Measurements from ENCODE around the gene BCAS3.
"Not testable (repeated sequence)": the region's sequence is repeated elsewhere in the genome, so short reads cannot be mapped to it uniquely, and the experiment has no call there.

Gene BCAS3

GRCh38 chr17:61436995-61437704 lies 759.5 kb downstream of the BCAS3 start:
- no peak overlapping the region for H3K27ac ChIP-seq (ENCODE audit: low read depth, low read length)
- no peaks in the 10 kb centered on the region for H3K79me2 ChIP-seq (ENCODE audit: control insufficient read depth, low read length)
- H3K9me2 ChIP-seq (replicated peaks; ENCODE audit: control insufficient read depth, low read length) = no peaks in the 10 kb centered on the region
- no peak overlapping the region for H3K4me3 ChIP-seq (ENCODE audit: low read length)
- no peaks in the 10 kb centered on the region for H3F3A ChIP-seq (ENCODE audit: control insufficient read depth, insufficient read depth)
- no peak overlapping the region for H3K4me2 ChIP-seq (ENCODE audit: low read length)
- H3K36me3 ChIP-seq (ENCODE audit: control insufficient read depth, low read length) = no peaks in the 10 kb centered on the region
- no peaks in the 10 kb centered on the region for H4K20me1 ChIP-seq (ENCODE audit: control insufficient read depth, insufficient read depth, low read depth, low read length)
- TF ChIP-seq CTCF (IDR thresholded peaks at IDR 0.05; ENCODE audit: low read depth, low read length, poor library complexity, severe bottlenecking) = no peak
- no peak for TF ChIP-seq EZH2phosphoT487 (IDR thresholded peaks at IDR 0.05; ENCODE audit: borderline replicate concordance, low read length)
- H3K9me3 ChIP-seq (ENCODE audit: control insufficient read depth, insufficient read depth, low read length) = no peaks in the 10 kb centered on the region; the same call in 1 of the 2 replicates
- no peaks in the 10 kb centered on the region for H3K4me1 ChIP-seq (ENCODE audit: control insufficient read depth, low read length)
- H3K27me3 ChIP-seq (ENCODE audit: control insufficient read depth, low read length) = peaks cover 11% of the 10 kb centered on the region

- no peaks in the 10 kb centered on the region for H3F3A ChIP-seq (ENCODE audit: control insufficient read depth, insufficient read depth)
- no peak overlapping the region for H3K27ac ChIP-seq (ENCODE audit: low read depth, low read length)
- H3K36me3 ChIP-seq (ENCODE audit: control insufficient read depth, low read length) = no peaks in the 10 kb centered on the region
- no peaks in the 10 kb centered on the region for H3K79me2 ChIP-seq (ENCODE audit: control insufficient read depth, low read length)
- H4K20me1 ChIP-seq (ENCODE audit: control insufficient read depth, insufficient read depth, low read depth, low read length) = no peaks in the 10 kb centered on the region
- no peak overlapping the region for H3K4me3 ChIP-seq (ENCODE audit: low read length)
- H3K9me3 ChIP-seq (ENCODE audit: control insufficient read depth, insufficient read depth, low read length) = no peaks in the 10 kb centered on the region; the same call in 1 of the 2 replicates
- TF ChIP-seq EZH2phosphoT487 (IDR thresholded peaks at IDR 0.05; ENCODE audit: borderline replicate concordance, low read length) (no peak), CTCF (IDR thresholded peaks at IDR 0.05; ENCODE audit: low read depth, low read length, poor library complexity, severe bottlenecking) (no peak)
- H3K27me3 ChIP-seq (ENCODE audit: control insufficient read depth, low read length) = peaks cover 14% of the 10 kb centered on the region
- H3K9me2 ChIP-seq (replicated peaks; ENCODE audit: control insufficient read depth, low read length) = no peaks in the 10 kb centered on the region
- no peaks in the 10 kb centered on the region for H3K4me1 ChIP-seq (ENCODE audit: control insufficient read depth, low read length)
- H3K4me2 ChIP-seq (ENCODE audit: low read length) = no peak overlapping the region
These were observed 763.0 kb downstream of the BCAS3 start for GRCh38 chr17:61440697-61441096.

GRCh38 chr17:61441507-61441906 lies 763.9 kb downstream of the BCAS3 start:
- H3K4me3 ChIP-seq (ENCODE audit: low read length); H3K9me3 ChIP-seq (ENCODE audit: control insufficient read depth, insufficient read depth, low read length); H3K9me2 ChIP-seq (replicated peaks; ENCODE audit: control insufficient read depth, low read length); H3K27ac ChIP-seq (ENCODE audit: low read depth, low read length); H3K4me2 ChIP-seq (ENCODE audit: low read length); H3K36me3 ChIP-seq (ENCODE audit: control insufficient read depth, low read length); H4K20me1 ChIP-seq (ENCODE audit: control insufficient read depth, insufficient read depth, low read depth, low read length); H3F3A ChIP-seq (ENCODE audit: control insufficient read depth, insufficient read depth); H3K79me2 ChIP-seq (ENCODE audit: control insufficient read depth, low read length); H3K4me1 ChIP-seq (ENCODE audit: control insufficient read depth, low read length): not testable (repeated sequence)
- H3K27me3 ChIP-seq (ENCODE audit: control insufficient read depth, low read length) = peaks cover 14% of the 10 kb centered on the region

GRCh38 chr17:61442136-61442775 lies 764.6 kb downstream of the BCAS3 start:
- Histone ChIP-seq H3K4me2 (ENCODE audit: low read length) (no peak overlapping the region), H3K9me2 (replicated peaks; ENCODE audit: control insufficient read depth, low read length) (no peaks in the 10 kb centered on the region)
- no peak for TF ChIP-seq EZH2phosphoT487 (IDR thresholded peaks at IDR 0.05; ENCODE audit: borderline replicate concordance, low read length)
- no peak for TF ChIP-seq CTCF (IDR thresholded peaks at IDR 0.05; ENCODE audit: low read depth, low read length, poor library complexity, severe bottlenecking)

More at GRCh38 chr17:61442136-61442775, 764.6 kb downstream of the BCAS3 start:
- Histone ChIP-seq H3K36me3 (ENCODE audit: control insufficient read depth, low read length) (no peaks in the 10 kb centered on the region), H3K27ac (ENCODE audit: low read depth, low read length) (no peak overlapping the region), H3K9me3 (ENCODE audit: control insufficient read depth, insufficient read depth, low read length) (no peaks in the 10 kb centered on the region; the same call in 1 of the 2 replicates), H3K4me1 (ENCODE audit: control insufficient read depth, low read length) (no peaks in the 10 kb centered on the region), H3K79me2 (ENCODE audit: control insufficient read depth, low read length) (no peaks in the 10 kb centered on the region), H3F3A (ENCODE audit: control insufficient read depth, insufficient read depth) (no peaks in the 10 kb centered on the region), H3K27me3 (ENCODE audit: control insufficient read depth, low read length) (peaks cover 14% of the 10 kb centered on the region), H4K20me1 (ENCODE audit: control insufficient read depth, insufficient read depth, low read depth, low read length) (no peaks in the 10 kb centered on the region; the same call in 1 of the 2 replicates), H3K4me3 (ENCODE audit: low read length) (no peak overlapping the region)

Measured in DOHH2 (cell line).